HG03565 (cell line): Measurements from ENCODE around the gene ABR.
"Not testable (repeated sequence)": the region's sequence is repeated elsewhere in the genome, so short reads cannot be mapped to it uniquely, and the experiment has no call there.

Source experiments
- ATAC-seq: cut with Tn5 transposase; IDR thresholded peaks from one replicate; pipeline ENCODE4 v1.9.1; 2021; ENCODE audit warnings: mild to moderate bottlenecking, moderate library complexity; ENCODE audit not compliant: unreplicated experiment

The ABR gene

GRCh38 chr17:1050996-1051925, 128.5 kb downstream of the ABR start:
- no peak for ATAC-seq

- ATAC-seq = no peak
Observed at GRCh38 chr17:1050246-1050995, 129.4 kb downstream of the ABR start.

GRCh38 chr17:1049446-1050225, 130.1 kb downstream of the ABR start:
- no peak for ATAC-seq

GRCh38 chr17:1048516-1049115, 131.2 kb downstream of the ABR start:
- not testable (repeated sequence) for ATAC-seq

GRCh38 chr17:1047879-1048470, 131.8 kb downstream of the ABR start:
- no peak for ATAC-seq

- ATAC-seq = no peak
Observed at GRCh38 chr17:1047177-1047878, 132.5 kb downstream of the ABR start.

GRCh38 chr17:1045456-1045855, 134.3 kb downstream of the ABR start:
- ATAC-seq = no peak

GRCh38 chr17:1044387-1045009, 135.3 kb downstream of the ABR start:
- not testable (repeated sequence) for ATAC-seq

GRCh38 chr17:1043601-1044251, 136.1 kb downstream of the ABR start:
- no peak for ATAC-seq

- no peak for ATAC-seq
Observed at GRCh38 chr17:1042486-1042885, 137.3 kb downstream of the ABR start.

GRCh38 chr17:1041746-1042145, 138.0 kb downstream of the ABR start:
- ATAC-seq = no peak

- ATAC-seq = no peak
Observed at GRCh38 chr17:1040216-1040600, 139.6 kb downstream of the ABR start.

- no peak for ATAC-seq
Observed at GRCh38 chr17:1039511-1040215, 140.1 kb downstream of the ABR start.

GRCh38 chr17:1039123-1039507, 140.7 kb downstream of the ABR start:
- ATAC-seq = no peak

GRCh38 chr17:1038459-1039122, 141.2 kb downstream of the ABR start:
- ATAC-seq = no peak

- ATAC-seq = no peak
Observed at GRCh38 chr17:1037238-1037879, 142.4 kb downstream of the ABR start.

- no peak for ATAC-seq
Observed at GRCh38 chr17:1036845-1037237, 142.9 kb downstream of the ABR start.
